Measurements from ENCODE around the gene INCA1.

DNA sequence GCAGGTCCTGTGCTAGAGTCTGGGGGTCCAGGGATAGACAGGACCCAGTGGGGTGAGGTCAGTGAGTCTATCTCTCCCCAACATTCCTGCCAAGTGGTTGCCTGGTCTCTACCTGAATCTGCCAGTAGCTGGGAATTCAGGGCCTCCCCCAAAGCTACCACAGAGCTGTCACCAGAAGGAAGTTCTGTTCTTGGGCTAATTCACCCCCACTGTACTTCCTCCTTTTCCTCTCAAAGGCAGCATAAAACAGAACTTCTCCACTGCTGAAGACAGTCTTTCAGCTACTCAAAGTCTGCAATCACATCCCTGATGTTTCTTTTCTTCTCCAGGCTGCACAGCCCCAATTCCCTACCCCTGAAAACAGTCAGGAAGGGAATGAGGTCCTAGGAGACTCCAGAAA is 18.6 kb downstream of the INCA1 start:
- no peak for TF ChIP-seq CTCF (IDR thresholded peaks at IDR 0.05; ENCODE audit: borderline replicate concordance, extremely low read depth, low read length, poor library complexity, severe bottlenecking)
- TF ChIP-seq EZH2 (IDR thresholded peaks at IDR 0.05; ENCODE audit: borderline replicate concordance, low read depth, low read length, severe bottlenecking), result no peak

All from DND-41 (cell line).